Endothelial cell (in vitro differentiated cells): ENCODE results near the gene ADRA2B. TPM values are rescaled to one million over a fixed set of nuclear protein-coding genes. Genes with fewer than 3 reads are reported as not detected.

Experiments
- DNase-seq: peaks from one replicate; pipeline ENCODE4 v3.0.0; 2021; ENCODE audit warnings: low spot score
- H3K27ac Mint-ChIP-seq: one replicate; pipeline ENCODE4 v1.8.0; 2021; ENCODE audit warnings: mixed read lengths, inconsistent platforms; ENCODE audit not compliant: unreplicated experiment
- H3K27me3 Mint-ChIP-seq: one replicate; pipeline ENCODE4 v1.8.0; 2021; ENCODE audit warnings: mild to moderate bottlenecking, moderate library complexity, mixed read lengths, inconsistent platforms; ENCODE audit not compliant: unreplicated experiment
- H3K36me3 Mint-ChIP-seq: one replicate; pipeline ENCODE4 v1.8.0; 2021; ENCODE audit warnings: mild to moderate bottlenecking, low read depth, mixed read lengths, inconsistent platforms; ENCODE audit not compliant: unreplicated experiment
- H3K4me1 Mint-ChIP-seq: one replicate; pipeline ENCODE4 v1.8.0; 2021; ENCODE audit warnings: mild to moderate bottlenecking, mixed read lengths, inconsistent platforms; ENCODE audit not compliant: unreplicated experiment
- H3K4me3 Mint-ChIP-seq: one replicate; pipeline ENCODE4 v1.8.0; 2021; ENCODE audit warnings: mild to moderate bottlenecking, mixed read lengths, inconsistent platforms; ENCODE audit not compliant: unreplicated experiment
- H3K9me3 Mint-ChIP-seq: one replicate; pipeline ENCODE4 v1.8.0; 2021; ENCODE audit warnings: mixed read lengths, inconsistent platforms; ENCODE audit not compliant: unreplicated experiment
- total RNA-seq: library from RNA; stranded (reverse); fragmentation: NEBNext Ultra II Directional; extraction: Animal tissue kit (Norgen Biotek cat#: 25700); gene quantifications from one replicate; pipeline ENCODE4 v1.2.1, GENCODE V29; 2021; ENCODE audit not compliant: unreplicated experiment
- TF ChIP-seq, protein P1 (sequence below): fragments of 200-600 bp; sonication (generic); IDR thresholded peaks from one replicate; pipeline ENCODE4 v1.5.0; 2021; ENCODE audit warnings: antibody characterized with exemption; ENCODE audit not compliant: unreplicated experiment

The ADRA2B gene
- total RNA-seq, 1 donor from 2014 or later = 0.46 TPM

DNA sequence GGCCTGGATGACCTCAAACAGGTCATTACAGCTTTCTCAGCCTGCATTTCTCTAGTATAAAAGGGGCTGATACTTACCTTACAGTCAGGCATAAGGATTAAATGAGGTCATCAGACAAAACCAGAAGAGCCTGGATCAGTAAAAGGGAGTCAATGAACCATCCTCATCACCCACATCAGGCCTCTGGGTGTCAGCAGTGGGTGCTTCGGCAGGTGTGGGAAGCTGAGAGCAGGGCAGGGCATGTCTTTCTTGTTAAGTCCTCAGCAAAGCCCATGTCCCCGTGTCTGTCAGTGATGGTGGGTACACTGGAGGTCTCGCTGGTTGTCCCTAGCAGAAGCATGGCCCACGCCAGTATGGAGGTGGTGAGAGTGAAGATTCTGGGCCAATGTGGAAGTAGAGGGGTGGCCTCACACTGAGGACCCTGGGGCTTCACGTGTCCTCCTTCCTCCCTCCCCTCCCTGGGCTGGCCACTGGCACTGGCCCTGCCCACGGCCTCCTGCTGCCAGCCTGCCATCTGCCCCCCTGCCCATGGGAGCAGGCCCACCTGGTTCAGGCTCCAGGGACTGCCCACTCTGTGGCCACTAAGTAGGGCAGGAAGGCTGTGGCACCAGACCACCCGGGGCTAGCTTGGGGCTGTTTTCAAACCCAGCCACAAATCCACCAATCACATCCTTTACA lies 4.4 kb downstream of the ADRA2B start:
- Mint-ChIP-seq H3K4me1 (peaks cover 10% of the 10 kb centered on the region), H3K27ac (no peak overlapping the region), H3K36me3 (no peaks in the 10 kb centered on the region), H3K27me3 (peaks cover 12% of the 10 kb centered on the region), H3K4me3 (no peak overlapping the region), H3K9me3 (no peaks in the 10 kb centered on the region)
- no peak for DNase-seq
- TF ChIP-seq, protein P1, sequence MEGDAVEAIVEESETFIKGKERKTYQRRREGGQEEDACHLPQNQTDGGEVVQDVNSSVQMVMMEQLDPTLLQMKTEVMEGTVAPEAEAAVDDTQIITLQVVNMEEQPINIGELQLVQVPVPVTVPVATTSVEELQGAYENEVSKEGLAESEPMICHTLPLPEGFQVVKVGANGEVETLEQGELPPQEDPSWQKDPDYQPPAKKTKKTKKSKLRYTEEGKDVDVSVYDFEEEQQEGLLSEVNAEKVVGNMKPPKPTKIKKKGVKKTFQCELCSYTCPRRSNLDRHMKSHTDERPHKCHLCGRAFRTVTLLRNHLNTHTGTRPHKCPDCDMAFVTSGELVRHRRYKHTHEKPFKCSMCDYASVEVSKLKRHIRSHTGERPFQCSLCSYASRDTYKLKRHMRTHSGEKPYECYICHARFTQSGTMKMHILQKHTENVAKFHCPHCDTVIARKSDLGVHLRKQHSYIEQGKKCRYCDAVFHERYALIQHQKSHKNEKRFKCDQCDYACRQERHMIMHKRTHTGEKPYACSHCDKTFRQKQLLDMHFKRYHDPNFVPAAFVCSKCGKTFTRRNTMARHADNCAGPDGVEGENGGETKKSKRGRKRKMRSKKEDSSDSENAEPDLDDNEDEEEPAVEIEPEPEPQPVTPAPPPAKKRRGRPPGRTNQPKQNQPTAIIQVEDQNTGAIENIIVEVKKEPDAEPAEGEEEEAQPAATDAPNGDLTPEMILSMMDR = no peak

DNA sequence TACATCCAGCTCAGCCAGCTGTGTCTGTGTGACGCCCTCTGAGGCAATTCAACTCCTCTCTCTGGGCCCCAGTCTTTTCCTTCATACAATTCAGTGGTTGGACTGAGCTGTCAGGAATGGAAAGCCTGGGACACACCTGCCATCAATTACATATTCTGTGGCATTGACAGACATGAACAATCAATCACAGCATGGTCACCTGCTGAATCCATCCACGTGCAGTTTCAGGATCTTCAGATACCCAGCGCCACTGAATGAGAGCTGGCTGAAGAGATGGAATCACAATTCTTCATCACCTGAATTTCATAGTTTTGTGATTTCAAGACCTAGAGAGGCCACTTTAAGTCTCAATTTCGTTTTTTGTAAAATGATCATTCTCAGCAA lies 5.1 kb downstream of the ADRA2B start:
- H3K36me3 Mint-ChIP-seq = no peaks in the 10 kb centered on the region
- H3K27ac Mint-ChIP-seq = no peak overlapping the region
- no peaks in the 10 kb centered on the region for H3K9me3 Mint-ChIP-seq
- DNase-seq = no peak
- peaks cover 10% of the 10 kb centered on the region for H3K4me1 Mint-ChIP-seq
- H3K4me3 Mint-ChIP-seq = no peak overlapping the region
- peaks cover 14% of the 10 kb centered on the region for H3K27me3 Mint-ChIP-seq
- TF ChIP-seq, protein P1 = no peak

DNA sequence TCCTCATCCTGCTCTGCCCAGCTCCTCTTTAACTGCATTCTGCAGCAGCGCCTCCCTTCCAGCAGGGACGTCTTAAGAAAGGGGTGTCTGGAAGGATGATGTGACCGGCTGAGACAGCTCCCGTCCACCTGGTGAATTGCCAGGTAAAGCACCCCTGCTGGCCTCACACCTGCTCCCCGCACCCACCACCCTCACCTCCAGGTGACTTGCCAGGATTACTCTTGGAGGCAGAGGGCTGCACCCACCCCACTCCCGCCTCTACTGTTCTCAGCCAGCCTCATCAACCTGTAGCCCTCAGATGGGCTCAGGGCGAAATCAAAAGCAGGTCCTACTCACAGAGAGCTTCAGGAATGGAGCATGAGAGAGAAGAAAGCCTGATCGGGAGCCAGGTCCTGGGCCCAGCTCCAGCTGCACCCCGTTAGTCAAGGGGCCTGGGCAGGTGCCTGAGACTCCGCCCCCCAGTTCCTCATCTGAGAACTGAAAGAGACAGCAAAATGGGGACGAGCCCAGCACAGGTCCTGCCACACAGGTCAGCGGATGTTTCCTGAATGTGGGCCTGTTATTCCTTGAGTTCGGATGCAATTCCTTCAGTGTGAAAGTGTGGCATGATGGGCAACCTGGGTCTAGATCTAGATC lies 5.6 kb downstream of the ADRA2B start:
- no peaks in the 10 kb centered on the region for H3K9me3 Mint-ChIP-seq
- TF ChIP-seq, protein P1 = no peak
- no peak overlapping the region for H3K4me3 Mint-ChIP-seq
- H3K36me3 Mint-ChIP-seq = no peaks in the 10 kb centered on the region
- H3K27me3 Mint-ChIP-seq = peaks cover 14% of the 10 kb centered on the region
- DNase-seq = no peak
- no peak overlapping the region for H3K27ac Mint-ChIP-seq
- H3K4me1 Mint-ChIP-seq = peaks cover 10% of the 10 kb centered on the region

DNA sequence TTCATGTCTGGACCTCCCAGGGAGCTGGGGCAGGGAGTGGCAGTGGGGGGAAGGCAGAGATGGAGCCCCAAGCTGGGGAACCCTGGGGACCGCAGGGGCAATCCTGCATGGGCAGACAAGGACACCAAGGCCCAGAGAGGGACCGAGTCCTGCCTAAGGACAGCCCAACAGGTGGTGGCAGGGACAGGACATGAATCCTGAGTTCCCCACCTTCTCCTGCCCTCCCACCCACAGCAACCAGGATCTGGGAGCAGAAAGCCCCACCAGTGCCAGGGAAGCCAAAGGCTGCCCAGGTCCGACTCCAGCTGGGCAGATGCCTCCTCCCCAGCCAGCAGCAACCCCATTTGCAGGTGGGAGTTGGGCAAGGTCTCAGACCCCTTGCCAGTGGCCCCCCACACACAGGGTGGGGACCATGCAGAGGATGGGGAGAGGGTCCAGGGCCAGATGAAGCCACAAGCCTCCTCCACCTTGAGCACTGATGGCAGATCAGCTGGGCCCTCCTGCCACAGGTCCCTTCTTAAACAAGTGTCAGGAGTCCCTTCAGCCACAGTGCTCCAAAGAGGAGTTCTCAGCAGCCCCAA lies 6.3 kb downstream of the ADRA2B start:
- peaks cover 1% of the 10 kb centered on the region for H3K36me3 Mint-ChIP-seq
- DNase-seq = no peak
- TF ChIP-seq, protein P1 = no peak
- H3K27me3 Mint-ChIP-seq = peaks cover 7% of the 10 kb centered on the region
- peaks cover 10% of the 10 kb centered on the region for H3K4me1 Mint-ChIP-seq
- no peak overlapping the region for H3K27ac Mint-ChIP-seq
- no peaks in the 10 kb centered on the region for H3K9me3 Mint-ChIP-seq
- no peak overlapping the region for H3K4me3 Mint-ChIP-seq

DNA sequence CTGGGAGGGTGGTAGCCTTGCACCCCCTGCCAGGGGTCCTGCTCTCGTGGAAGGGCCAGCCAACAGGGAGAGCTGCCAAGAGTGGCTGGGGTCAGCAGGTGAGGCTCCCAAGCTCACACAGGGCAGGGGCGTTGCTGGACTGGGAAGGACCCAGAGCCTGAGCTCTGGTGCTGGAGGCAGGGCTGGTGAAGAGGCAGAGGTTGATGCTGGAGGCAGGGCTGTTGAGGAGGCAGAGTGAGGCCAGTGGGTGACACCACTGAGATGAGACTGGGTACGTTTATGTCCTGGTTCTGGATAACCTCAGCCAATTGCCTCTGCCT lies 7.0 kb downstream of the ADRA2B start:
- Mint-ChIP-seq H3K27me3 (peaks cover 3% of the 10 kb centered on the region), H3K9me3 (no peaks in the 10 kb centered on the region), H3K36me3 (peaks cover 5% of the 10 kb centered on the region), H3K4me1 (peaks cover 10% of the 10 kb centered on the region), H3K4me3 (no peak overlapping the region), H3K27ac (no peak overlapping the region)
- DNase-seq = no peak
- TF ChIP-seq, protein P1 = no peak
